Middle frontal gyrus (tissue), 1 donor: ENCODE measurements around the gene CEP68.
A peak's percentile ranks its signal among the peaks of the same experiment; 100 is the strongest.
"Not testable (repeated sequence)": the region's sequence is repeated elsewhere in the genome, so short reads cannot be mapped to it uniquely, and the experiment has no call there.

ENCODE experiments used
- DNase-seq: peaks from one replicate; pipeline ENCODE4 v3.0.0-alpha.2; 2015; ENCODE audit warnings: low spot score; ENCODE audit errors: extremely low spot score

Gene CEP68

DNA sequence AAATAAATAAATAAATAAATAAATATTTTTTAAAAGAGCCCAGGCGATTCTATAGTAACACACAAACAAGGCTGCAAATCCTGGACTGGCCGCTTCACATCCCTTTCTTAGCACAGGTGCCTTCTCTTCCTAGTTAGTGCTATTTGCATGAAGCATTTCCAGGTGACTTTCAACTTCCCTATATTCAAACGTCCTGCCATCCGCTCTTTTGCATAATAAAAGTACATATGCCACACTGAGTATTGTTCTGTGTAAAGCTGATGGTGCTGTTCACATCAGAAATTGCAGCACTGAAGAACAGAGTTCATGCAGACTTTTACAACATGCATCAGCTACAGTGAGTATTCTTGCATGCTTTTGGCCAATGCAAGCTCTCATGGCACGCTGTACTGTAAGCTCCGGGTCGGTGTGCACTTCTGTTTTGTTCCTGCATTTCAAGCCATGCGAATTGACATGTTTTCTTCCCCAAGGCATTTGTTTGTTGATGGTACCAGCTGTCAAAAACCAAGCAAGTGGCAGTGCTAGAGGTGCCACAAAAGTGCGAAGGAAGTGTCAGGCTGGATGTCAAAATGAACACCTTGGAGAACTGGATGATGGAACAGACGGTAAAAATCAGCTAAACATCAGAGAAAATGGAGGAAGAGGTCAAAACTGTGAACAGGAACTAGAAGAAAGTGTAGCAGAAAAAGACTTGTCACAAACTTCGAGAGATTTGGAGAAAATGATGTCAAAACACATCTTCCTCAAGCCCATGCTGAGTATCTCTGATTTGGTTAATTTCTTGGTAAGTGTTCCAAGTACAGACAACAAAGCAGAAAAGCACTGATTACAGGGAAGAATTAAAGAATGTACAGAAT lies 25.5 kb upstream of the CEP68 start:
- DNase-seq = no peak

- no peak for DNase-seq
Observed at GRCh38 chr2:65031341-65032018, 24.7 kb upstream of the CEP68 start.

GRCh38 chr2:65032019-65032975 lies 23.9 kb upstream of the CEP68 start:
- no peak for DNase-seq

DNA sequence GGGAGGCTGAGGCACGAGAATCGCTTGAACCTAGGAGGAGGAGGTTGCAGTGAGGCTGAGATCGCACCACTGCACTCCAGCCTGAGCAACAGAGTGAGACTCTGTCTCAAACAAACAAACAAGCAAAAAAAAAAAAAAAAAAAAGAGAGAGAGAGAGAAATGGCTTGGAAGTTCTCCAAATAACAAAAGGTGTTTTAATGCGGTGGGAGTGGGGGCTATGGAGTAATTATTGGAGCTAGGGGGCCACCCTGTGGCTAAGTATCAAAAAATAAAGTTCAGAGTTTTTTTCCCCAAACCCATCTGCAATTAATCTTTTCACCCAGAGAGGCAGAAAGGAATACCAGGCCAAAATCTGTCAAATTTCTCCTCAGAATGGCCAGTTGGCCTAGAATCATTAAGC lies 23.0 kb upstream of the CEP68 start:
- DNase-seq = no peak

DNA sequence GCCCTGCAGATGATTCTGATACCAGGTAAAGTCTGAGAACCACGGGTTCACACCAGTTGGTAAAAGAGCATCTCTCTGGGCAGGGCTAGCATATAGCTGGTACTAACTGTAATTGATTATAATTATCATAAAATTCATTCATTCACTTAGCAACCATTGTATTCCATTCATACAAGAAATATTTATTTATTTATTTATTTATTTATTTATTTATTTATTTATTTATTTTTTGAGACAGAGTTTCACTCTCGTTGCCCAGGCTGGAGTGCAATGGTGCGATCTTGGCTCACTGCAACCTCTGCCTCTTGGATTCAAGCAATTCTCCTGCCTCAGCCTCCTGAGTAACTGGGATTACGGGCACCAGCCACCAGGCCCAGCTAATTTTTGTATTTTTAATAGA lies 22.5 kb upstream of the CEP68 start:
- DNase-seq = not testable (repeated sequence)

DNA sequence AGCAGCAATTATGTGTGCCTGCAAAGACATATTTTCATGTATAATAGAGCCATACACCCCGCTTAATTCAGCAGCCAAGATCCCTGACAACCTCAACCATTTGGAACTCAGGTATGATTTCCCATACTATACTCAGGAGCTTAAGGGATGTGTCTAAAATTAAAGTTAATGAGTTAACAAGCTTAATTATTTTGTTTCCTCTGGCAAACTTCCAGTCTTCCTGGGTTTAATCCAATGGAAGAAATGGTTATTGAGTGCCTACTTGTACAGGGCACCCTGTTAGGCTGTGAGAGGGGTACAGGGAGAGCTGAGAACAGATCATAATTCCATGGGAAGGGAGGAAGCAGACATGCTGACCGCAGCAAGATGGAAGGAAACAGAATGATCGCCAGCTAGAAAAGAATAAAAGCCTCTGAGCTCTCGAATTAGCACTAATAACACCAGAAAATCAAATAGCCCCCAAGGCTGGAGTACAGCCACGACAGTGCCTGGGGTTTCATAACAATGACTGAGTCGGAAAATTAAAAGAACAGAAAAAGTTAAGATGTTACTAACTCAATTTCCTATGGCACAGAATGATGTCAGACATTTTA lies 20.8 kb upstream of the CEP68 start:
- DNase-seq = no peak

- DNase-seq = no peak
Observed at GRCh38 chr2:65037178-65037577, 19.0 kb upstream of the CEP68 start.

DNA sequence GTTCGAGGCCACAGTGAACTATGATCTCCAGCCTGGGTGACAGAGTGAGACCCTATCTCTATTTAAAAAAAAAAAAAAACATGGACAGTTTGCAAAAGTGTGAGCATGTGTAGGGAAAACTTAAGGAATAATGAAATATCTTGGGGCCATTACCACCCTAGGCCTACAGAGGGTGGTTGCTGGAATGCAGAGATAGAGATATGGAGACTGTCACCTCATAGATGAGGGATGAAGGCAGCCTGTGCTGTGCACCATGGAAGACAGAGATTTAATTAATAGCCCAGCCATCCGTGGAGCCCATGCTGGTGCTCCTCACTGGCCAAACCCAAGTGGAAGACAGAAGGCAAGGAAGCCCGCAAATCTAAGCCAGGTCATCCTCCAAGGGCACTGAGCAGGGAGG lies 16.6 kb upstream of the CEP68 start:
- DNase-seq = no peak

DNA sequence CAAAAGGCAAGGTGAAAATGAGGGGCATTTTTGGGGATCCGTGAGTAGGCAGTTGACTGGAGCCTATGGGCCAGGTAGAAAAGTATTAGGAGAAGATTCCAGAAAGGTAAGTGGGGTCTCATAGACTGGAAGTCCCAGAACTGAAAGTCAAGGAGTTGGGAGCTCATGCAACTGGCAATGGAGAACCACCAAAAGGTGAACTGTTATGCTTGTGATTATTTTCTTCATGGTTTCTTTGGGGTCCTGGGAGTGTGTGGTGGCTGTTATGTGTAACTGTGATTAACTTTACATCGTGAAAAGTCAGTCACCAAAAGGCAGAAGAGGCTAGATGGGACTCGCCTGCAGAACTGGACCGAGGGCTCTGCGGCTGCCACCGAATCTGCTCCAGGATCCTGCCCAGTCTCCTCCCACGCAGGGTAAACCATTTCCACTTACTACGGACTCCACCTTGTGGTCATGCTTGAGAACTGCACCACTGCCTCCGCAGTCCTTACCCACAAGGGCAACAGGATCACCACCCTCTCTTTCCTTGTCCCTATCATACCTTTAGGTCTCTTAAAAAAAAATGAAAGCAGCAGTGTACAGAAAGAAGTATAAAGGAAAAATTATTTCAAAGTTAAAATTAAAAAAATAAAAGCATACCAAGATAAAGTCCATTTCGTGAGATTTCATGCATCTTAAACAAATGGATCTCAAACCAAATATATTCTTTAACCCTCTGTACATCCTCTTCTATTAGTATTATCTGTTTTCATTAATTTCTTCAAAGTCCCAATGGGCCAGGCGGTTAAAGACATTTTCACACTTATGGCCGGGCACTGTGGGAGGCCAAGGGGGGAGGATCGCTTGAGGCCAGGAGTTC lies 15.6 kb upstream of the CEP68 start:
- peak; percentile 85 for DNase-seq

GRCh38 chr2:65043001-65043400 lies 13.2 kb upstream of the CEP68 start:
- DNase-seq = no peak

DNA sequence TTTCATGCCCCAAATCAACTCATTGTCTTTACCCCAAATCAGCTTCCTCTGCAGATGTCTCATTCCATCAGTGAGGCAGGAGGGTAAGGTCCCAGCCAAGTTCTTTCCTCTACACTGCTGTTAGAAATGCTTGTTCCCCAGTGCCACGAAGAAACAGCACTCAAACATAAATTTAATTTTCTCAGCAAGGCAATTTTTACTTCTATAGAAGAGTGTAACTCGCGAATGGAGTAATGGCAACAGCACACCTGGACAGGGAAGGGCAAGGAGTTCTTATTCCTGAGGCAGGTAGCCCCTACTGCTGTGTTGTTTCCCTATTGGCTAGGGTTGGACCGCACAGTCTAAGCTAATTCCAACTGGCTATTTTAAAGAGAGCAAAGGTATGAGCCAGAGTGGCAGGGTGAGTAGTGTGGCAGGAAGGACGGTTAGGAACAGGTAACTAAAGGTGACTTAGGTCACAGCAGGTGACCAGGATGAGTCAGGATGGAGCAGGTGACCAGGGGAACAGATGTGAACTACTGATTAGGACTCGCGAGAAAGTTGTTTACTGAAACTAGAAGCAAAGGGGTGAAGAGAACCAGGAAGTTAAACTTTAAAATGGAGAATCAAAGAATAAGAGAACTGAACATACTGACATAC lies 12.0 kb upstream of the CEP68 start:
- DNase-seq = no peak

- DNase-seq = no peak
Observed at GRCh38 chr2:65045651-65046050, 10.6 kb upstream of the CEP68 start.

- no peak for DNase-seq
Observed at GRCh38 chr2:65046633-65047407, 9.4 kb upstream of the CEP68 start.

GRCh38 chr2:65049010-65049639 lies 7.1 kb upstream of the CEP68 start:
- DNase-seq = no peak

DNA sequence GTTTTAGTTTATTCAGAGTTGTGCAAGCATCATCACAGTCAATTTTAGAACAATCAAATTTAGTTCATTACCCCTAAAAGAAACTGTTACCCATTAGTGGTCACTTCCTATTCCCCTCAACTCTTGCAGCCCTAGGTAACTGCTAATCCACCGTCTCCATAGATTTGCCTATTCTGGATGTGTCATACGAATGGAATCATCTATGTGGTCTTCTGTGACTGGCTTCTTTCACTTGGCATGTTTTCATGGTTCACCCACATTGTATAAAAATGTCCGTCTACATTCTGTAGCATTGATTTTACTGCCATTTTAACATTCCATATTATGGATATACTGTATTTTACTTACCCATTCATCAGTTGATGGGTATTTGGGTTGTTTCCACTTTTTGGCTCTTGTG lies 5.3 kb upstream of the CEP68 start:
- no peak for DNase-seq

GRCh38 chr2:65053199-65053598 lies 3.0 kb upstream of the CEP68 start:
- DNase-seq = no peak

- DNase-seq = no peak
Observed at GRCh38 chr2:65054749-65055421, 1.3 kb upstream of the CEP68 start.
